Measurements from ENCODE around the gene SYT13. TPM values are rescaled to one million over a fixed set of nuclear protein-coding genes. Genes with fewer than 3 reads are reported as not detected.
"Not testable (repeated sequence)": the region's sequence is repeated elsewhere in the genome, so short reads cannot be mapped to it uniquely, and the experiment has no call there.

SYT13 gene
- total RNA-seq, 1 donor from 2014 or later = not detected

DNA sequence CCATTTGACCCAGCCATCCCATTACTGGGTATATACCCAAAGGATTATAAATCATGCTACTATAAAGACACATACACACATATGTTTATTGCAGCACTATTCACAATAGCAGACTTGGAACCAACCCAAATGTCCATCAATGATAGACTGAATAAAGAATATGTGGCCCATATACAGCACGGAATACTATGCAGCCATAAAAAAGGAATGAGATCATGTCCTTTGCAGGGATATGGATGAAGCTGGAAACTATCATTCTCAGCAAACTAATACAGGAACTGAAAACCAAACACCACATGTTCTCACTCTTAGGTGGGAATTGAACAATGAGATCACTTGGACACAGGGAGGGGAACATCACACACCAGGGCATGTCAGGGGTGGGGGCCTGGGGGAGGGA is 36.8 kb downstream of the SYT13 start:
- not testable (repeated sequence) for DNase-seq (ENCODE audit: low read depth, low spot score)

DNA sequence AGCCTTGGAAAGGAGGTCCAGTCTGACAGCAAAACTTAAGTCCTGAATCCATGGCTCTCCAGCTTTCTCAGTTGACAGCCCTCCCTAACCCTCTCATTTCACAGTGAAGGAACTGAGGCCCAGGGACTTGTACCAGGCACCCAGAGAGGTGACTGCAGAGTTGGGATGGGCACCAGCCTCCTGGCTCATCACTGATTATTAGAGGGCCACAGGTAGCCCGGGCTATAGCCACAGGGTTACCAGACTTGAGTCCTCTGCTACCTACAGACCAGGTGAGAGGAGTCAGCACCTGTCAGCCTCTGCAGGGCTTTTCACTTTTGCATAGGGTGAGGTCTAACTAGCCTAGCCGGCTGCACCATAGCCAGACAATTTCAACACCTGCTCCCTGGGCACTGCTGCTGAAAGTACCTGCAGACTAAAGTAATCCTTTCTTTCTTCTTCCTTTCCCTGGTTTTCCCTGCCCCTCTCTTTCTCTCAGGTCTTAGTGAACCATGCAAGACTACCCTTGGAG is 37.6 kb downstream of the SYT13 start:
- no peak for DNase-seq (ENCODE audit: low read depth, low spot score)

DNA sequence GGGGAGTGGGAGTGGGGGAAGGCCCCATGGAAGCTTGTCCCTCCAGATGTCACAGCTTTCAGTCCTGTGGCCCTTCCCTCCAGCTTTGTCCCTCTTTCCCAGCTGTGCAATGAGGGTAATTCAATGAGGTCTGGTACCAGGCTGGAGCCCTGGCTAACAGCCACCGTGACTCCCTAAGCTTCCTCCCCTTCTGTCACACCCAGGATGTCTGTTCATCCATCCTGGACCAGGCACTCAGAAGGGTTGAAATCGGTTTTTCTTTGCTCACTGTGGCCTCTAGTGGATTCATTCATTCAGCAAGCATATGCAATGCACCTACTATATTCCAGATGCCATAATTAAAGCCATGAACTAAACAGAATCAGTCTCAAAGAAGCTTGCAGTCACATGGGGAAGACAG is 38.7 kb downstream of the SYT13 start:
- DNase-seq (ENCODE audit: low read depth, low spot score) = no peak

DNA sequence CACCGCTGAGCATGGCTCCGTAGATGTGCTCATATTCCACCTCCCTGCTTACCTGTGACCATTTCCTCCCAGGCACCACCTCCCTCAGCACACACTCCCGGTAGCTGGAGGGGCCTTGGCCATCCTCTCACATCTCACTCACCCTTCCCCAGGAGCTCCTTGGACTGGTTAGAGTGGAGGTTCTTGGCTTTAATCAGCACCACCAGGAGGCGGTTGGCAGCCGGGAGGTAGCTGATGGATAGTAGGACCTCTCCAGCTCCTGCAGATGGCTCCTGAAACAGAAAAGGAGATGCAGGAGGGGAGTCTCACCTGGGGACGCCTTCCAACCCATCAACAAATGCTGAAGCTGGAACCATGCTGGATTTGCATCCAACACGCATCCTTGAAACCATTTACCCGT is 39.9 kb downstream of the SYT13 start:
- DNase-seq (ENCODE audit: low read depth, low spot score) = no peak

DNA sequence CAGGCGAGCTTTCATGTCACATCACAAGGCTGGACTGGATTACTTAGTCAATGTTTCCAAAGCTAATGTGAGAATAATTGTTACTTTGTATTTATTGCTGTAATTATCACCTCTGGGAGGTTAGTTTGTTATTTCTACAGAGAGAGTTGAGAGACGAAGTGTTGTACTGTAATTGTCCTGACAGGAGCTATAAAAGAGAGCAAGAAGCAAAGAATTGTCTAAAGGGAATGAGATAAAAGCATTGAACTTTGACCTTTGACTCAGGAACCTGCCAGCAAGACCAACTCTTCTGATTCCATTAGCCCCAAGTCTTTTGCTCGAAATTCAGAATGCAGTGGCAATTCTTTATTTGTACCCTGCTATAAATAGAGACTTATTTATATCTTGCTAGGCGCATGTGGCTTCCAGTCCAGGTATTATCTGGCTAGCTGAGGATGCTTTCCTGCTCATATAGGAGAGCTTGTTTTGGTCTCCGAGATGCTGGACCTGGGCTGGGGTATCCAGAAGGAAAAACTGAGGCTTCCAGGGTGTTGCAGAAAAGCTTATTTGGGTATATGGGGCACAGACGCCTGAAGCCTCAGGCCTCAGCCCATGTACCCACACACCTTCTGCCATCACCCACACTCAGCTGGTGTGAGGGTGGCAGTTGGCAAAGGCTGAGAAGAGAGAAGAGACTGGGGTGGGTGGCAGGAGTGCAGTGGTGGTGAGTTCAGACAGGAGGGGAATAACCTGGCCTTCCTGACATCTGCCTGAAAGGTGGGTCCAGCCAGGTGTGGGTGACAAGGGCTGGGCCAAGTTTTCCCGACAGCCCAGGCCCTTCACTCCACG is 40.7 kb downstream of the SYT13 start:
- no peak for DNase-seq (ENCODE audit: low read depth, low spot score)

DNA sequence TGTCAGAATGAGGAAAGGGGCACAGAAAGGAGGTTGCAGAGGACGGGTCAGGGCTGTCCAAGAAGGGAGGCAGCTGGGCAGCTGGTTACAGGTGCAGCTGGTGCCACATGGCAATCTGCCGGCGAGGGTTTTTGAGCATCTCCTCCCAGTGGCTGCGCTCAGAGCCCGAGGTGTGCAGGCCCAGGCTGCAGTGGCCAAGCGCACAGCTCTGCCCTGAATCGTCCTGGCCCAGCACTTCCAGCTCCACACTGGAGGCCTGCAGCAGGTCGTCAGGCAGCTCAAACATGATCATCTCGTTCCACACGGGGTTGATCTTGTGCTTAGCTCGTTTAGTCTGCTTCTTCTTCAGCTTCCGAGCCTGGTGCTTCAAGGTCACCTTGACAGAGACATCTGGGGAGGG is 42.2 kb downstream of the SYT13 start:
- no peak for DNase-seq (ENCODE audit: low read depth, low spot score)

DNA sequence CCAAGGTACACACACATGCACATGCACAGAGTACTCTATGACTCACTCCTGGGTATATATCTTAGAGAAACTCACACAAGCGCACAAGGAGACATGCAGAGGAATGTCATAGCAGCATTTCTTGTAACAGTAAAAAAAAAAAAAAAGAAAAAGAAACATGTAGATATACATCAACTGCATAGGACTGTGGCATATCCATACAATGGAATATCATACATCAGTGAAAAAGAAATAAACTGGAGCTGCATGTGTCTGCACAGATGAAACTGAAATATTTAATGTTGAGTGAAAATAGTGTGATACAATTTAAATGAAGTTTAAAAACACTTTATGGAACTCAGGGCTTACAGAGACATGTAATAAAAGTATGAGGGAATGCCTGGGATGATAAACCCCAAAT is 46.4 kb downstream of the SYT13 start:
- no peak for DNase-seq (ENCODE audit: low read depth, low spot score)

DNA sequence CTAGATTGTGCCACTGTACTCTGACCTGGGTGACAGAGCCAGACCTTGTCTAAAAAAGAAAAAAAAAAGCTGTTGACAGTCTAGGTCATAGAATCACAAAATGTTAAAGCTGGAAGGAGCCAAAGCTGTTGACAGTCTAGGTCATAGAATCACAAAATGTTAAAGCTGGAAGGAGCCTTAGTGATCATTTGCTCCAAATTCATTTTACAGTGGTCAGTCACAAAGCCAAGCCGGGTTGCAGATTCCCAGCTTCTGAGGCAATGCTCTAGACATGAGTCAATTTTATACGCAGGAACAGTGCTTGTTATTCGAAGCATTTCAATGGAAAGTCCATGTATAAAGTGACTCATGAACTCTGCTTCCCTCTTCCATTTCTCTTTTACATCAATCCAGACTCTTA is 47.4 kb downstream of the SYT13 start:
- no peak for DNase-seq (ENCODE audit: low read depth, low spot score)

DNA sequence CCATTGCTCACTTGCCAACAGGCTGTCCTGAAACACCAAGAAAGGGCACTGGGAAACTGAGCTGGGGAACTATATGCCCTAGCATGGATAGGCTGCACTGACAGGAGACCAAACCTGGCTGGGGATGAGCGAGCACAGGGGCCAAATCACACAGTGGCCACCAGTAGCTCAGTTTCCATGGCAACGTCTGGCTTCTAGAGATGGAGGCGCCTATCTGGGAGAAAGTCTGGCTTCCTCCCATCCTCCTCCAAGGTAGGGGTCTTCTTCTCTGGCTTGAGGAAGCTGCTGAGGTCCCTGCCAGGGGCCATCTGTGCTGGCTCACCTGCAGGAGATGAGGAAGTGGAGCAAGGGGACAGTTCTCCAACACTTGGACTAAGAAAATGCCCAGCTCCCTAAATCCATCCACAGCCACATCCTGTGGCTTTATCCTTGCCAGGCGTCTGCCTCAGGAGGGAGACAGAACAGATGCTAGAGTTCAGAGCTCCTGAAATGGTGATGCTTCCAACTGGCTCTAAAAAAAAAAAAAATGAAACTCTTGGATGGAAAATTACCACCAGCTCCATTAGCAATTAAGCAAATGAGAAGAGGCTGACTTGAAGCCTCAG is 48.3 kb downstream of the SYT13 start:
- no peak for DNase-seq (ENCODE audit: low read depth, low spot score)

DNA sequence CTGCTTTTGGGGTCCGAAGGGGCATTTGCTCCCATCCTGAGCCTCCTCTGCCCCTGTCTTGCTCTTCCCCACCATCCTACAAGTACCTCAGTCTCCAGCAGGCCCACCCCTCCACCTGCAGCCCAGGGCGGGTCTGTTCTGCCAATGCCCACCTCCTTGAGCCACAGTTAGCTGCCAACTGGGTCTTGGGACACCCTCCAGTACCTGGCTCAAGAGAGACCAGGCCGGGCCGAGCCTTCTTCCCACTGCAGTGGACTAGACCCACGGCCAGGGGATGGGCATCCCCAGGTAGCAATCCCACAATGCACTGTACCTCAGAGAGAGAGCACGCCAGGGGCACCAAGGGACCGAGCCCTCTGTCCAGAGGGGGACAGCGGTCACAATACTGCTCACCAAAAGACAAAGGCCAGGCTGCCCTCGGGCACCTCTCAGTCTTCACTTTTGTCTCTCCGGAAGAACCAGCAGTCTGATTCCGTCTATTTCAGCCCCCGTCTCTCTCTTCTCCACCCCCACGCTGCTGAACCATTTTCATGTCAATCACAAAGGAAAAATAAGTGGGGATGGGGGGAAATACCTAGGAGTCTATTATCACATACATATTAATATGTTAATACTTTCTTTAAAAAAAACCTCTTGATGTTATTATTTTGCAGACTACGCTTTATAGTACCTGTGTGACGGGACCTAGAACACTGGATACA is 51.7 kb downstream of the SYT13 start:
- DNase-seq (ENCODE audit: low read depth, low spot score) = no peak

DNA sequence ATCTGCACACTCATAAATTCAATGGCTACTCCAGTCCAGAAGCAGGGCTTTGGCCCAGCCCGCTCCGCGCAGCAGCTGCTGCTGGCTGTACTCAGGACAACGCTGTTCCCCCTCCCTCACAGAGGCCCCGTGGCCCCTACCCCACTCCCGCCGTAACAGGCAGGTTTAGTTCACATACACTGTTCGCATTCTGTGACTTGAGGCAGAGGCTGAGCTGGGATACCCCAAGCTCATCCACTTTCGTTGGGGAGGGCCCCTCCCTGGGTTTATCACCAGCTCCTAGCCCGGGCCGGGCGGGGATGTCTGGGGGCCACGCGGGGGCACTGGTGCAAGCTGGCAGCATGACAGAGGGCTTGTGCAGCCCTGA is 52.4 kb downstream of the SYT13 start:
- DNase-seq (ENCODE audit: low read depth, low spot score) = no peak

DNA sequence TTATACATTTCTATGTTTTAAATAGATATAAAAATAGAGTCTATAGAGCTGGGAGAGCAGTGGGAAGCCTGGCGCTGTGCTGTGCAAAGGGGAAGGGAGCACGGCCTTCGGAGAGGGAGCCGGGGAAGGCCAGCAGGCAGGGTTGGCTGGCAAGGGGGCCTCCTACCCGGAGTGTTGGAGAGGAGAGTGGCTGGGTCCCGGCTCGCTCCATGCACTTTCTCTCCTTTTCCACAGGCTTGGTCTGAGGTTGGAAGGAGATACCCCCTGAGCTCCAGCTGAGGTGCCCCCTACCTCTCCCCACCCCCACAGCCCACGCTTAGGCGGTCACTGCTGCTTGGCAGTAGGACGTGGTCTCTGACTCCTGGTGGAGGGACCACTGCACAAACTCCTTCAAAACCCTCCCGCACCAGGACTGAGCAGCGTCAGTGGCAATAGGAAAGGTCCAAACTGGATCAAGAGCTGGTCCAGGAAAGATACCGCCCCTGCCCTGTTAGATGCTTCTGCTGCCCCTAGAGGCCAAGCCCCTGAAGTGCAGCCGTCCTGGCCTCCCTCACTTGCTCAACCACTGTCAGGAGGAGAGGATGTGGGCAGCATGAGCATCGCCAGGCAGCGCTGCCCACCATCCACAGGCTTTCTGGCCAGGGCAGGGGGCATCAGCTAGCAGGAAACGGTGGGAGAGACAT is 52.9 kb downstream of the SYT13 start:
- no peak for DNase-seq (ENCODE audit: low read depth, low spot score)

DNA sequence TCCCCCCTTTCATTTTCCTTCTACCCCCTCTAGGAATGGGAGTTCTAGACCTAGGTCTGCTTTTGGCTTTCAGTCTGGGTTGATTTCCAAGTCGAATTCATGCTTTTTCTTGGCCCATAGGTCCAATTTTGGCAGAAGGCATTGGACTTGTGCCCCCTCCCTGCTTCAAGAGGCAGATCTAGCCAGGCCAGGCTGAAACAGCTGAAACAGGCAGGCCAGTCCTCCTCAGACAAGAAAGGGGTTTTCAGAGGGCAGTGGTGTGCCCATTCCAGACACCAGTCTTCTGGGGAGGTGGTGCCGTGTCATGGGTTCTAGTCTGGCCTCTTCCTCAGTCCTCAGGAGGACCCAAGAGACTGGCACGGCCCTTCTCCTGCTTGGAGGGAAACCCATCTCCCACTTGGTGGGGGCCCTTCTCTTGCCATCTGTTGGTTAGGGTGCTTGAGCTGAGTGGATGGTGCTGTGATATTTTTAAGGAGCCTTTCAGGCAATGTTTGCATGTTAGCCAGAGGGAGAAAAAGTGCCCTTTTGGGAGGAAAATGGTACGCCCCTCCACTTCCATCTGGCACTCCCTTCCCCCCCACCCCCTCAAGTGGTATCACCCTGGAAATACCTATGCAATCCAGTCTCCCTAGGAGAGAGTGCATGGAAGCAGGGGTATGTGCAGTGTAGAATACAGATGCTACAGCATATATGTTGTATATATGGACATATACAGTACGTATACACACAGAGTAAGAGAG is 53.6 kb downstream of the SYT13 start:
- DNase-seq (ENCODE audit: low read depth, low spot score) = no peak

DNA sequence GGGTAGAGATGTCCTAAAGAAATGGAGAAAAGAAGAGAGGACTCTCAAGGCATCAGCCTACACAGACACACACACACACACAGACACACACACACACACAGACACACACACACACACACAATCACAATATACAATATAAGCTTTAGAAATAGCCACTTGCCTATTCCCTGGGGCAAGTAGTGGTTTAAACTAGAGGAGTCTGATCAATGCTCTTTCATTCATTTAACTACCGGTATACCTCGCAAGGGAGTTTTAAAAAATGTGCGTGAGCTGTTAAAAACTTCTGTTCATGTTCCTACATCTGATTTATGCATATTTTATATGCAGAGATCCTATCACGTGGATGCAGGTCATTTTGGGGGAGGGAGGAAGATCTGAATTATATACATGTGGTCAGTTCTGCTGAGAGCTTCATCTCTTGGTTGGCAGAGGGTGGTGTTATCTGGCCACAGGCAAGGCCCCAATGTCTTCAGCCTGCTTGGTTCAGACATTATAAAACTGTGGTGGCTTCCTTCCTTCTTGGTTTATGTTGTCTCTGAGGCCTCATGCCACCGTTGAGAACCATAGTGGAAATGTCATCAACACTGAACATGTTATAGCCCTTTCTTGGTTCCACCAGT is 56.6 kb downstream of the SYT13 start:
- DNase-seq (ENCODE audit: low read depth, low spot score) = no peak

DNA sequence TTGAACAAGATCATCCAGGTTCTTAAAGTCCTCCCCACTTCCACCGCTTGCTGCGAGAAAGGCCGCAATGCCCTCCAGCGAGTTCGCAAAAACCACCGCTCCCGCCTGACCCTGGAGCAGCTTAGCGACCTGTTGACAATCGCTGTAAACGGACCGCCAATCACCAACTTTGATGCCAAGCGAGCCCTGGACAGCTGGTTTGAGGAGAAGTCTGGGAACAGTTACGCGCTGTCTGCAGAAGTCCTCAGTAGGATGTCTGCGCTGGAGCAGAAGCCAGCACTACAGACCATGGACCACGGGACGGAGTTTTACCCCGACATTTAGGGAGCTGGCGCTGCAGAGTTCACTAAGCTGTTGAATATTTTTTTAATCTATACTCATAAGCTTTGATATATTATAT is 58.3 kb downstream of the SYT13 start:
- no peak for DNase-seq (ENCODE audit: low read depth, low spot score)

DNA sequence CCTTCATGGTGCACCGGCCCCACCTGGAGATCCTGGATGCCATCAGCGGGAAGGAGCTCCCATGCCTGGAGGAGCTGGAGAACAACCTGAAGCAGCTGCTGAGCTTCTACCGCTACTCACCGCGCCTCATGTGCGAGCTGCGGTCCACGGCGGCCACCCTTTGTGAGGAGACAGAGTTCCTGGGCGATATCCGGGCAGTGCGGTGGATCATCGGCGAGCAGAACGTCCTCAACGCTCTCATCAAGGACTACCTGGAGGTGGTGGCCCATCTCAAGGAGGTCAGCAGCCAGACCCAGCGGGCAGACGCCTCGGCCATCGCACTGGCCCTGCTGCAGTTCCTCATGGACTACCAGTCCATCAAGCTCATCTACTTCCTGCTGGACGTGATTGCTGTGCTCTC is 59.2 kb downstream of the SYT13 start:
- no peak for DNase-seq (ENCODE audit: low read depth, low spot score)

DNA sequence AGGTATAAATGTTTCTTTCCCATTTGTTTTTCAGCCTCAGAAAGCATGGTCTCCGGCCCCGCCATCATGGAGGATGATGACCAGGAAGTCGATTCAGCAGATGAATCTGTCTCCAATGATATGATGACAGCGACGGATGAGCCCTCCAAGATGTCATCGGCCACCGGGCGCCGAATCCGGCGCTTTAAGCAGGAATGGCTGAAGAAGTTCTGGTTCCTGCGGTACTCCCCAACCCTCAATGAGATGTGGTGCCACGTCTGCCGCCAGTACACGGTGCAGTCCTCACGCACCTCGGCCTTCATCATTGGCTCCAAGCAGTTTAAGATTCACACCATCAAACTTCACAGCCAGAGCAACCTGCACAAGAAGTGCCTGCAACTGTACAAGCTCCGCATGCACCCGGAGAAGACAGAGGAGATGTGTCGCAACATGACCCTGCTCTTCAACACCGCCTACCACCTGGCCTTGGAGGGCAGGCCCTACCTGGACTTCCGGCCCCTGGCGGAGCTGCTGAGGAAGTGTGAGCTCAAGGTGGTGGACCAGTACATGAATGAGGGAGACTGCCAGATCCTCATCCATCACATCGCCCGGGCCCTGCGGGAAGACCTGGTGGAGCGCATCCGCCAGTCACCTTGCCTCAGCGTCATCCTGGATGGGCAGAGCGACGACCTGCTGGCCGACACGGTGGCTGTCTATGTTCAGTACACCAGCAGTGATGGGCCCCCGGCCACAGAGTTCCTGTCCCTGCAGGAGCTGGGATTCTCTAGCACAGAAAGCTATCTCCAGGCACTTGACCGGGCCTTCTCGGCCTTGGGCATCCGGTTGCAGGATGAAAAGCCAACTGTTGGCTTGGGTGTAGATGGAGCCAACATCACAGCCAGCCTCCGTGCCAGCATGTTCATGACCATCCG is 59.9 kb downstream of the SYT13 start:
- DNase-seq (ENCODE audit: low read depth, low spot score) = no peak

DNA sequence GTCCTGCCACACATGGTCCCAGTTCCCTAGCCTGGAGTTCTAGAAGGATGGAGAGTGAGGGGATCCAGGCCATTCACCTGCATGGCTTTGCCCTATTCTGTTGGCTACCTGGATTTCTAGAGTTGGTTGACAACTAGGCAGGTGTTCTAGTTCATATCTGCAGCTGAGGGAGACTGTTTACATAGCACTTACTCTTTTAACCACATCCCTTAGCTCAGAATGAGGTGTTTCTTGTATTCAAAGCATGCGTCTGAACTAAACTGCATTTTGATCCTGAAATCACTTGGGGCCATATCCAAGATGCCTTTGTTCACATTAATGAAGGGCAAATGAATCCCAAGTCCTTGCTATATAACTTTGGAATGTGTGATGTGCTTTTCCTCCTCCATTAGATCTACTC is 60.9 kb downstream of the SYT13 start:
- no peak for DNase-seq (ENCODE audit: low read depth, low spot score)

DNA sequence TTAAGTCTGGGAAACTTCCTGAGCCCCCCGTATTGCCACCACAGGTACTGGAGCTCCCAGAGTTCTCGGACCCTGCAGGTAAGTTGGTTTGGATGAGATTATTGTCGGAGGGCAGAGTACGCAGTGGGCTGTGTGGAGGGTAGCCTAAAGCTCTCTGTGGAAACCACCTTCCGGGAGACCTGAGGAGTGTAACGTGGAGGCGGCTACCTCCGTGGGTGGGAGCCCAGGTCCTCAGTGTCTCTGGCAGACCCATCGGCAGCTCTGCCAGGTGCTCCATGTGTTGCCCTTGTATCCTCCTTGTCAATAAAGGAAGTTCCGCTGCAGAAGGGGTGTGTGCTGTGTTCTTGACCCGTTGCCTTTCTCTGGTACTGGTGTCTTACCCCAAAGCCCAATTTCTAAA is 61.4 kb downstream of the SYT13 start:
- DNase-seq (ENCODE audit: low read depth, low spot score) = no peak

DNA sequence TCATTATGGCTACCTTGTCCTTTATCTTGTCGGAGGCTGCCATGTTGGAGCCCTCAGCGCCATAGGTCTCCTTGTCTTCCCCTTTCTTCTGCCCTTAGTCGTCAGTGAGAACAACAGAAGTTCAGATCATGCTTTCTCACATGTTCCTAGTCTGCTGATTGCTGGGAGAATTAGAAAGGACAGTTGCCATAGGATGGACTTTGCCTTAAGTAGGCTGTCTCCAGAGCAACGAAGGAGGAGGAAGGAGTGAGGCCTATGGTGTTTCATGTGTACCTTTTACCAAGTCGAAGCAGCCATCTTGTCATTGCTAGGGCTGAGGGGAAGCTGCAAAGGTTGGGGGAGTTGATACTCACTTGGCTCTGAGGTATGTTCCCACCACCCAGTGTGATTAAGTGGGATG is 62.6 kb downstream of the SYT13 start:
- DNase-seq (ENCODE audit: low read depth, low spot score) = no peak

Data from pulmonary artery endothelial cell (primary cell).